IMR-90 (cell line): ENCODE data around the gene MTHFSD. TPM values are rescaled to one million over a fixed set of nuclear protein-coding genes. Genes with fewer than 3 reads are reported as not detected.
A peak's percentile ranks its signal among the peaks of the same experiment; 100 is the strongest.

Experiments used
- ATAC-seq: fragments of 200-7000 bp; cut with Tn5 transposase; 2 replicates; pipeline ENCODE4 v1.9.1; 2020; ENCODE audit warnings: low read depth, mild to moderate bottlenecking, moderate library complexity
- BruUV-seq: library from RNA; stranded (reverse); fragments of 400-500 nt; replicated peaks from 2 replicates; lab custom pipeline; 2021; lab: Mats Ljungman, UMichigan
- CTCF ChIA-PET: fragments of 300-600 bp; formaldehyde crosslinking; extraction: SDS; loops from one replicate; lab custom pipeline; 2021; ENCODE audit warnings: antibody characterized with exemption; lab: Yijun Ruan, JAX
- POLR2A ChIA-PET: fragments of 300-600 bp; sonication (Branson Sonifier 250); formaldehyde crosslinking; loops from one replicate; lab custom pipeline; 2022; ENCODE audit warnings: antibody characterized with exemption; ENCODE audit not compliant: unreplicated experiment; lab: Charles Lee
- DNase-seq: peaks from one replicate; pipeline ENCODE4 v3.0.0; 2013
- H2AFZ ChIP-seq: replicated peaks from 2 replicates; pipeline ENCODE3; 2013; ENCODE audit warnings: low read length, mild to moderate bottlenecking; ENCODE audit not compliant: poor library complexity
- H2AK5ac ChIP-seq: 2 replicates; pipeline ENCODE4 v1.6.1; 2013; ENCODE audit warnings: low read depth, low read length, inconsistent platforms
- H2AK9ac ChIP-seq: replicated peaks from 2 replicates; pipeline ENCODE3; 2013; ENCODE audit warnings: mild to moderate bottlenecking, low read depth, low read length, moderate library complexity; ENCODE audit not compliant: poor library complexity
- H2BK120ac ChIP-seq: 2 replicates; pipeline ENCODE4 v1.6.1; 2013; ENCODE audit warnings: low read depth, low read length, inconsistent platforms
- H2BK15ac ChIP-seq: 3 replicates; pipeline ENCODE4 v1.6.1; 2013; ENCODE audit warnings: low read depth, low read length, inconsistent platforms
- H2BK20ac ChIP-seq: 2 replicates; pipeline ENCODE4 v1.6.1; 2013; ENCODE audit warnings: low read depth, mild to moderate bottlenecking, inconsistent platforms, low read length, moderate library complexity
- H2BK5ac ChIP-seq: 2 replicates; pipeline ENCODE4 v1.6.1; 2013; ENCODE audit warnings: mild to moderate bottlenecking, low read depth, low read length, inconsistent platforms; ENCODE audit not compliant: poor library complexity, severe bottlenecking
- H3K14ac ChIP-seq: replicated peaks from 2 replicates; pipeline ENCODE4 v1.6.1; 2013; ENCODE audit warnings: low read depth, low read length, inconsistent platforms
- H3K18ac ChIP-seq: 2 replicates; pipeline ENCODE4 v1.6.1; 2013; ENCODE audit warnings: low read depth, low read length, control low read depth
- H3K23ac ChIP-seq: 2 replicates; pipeline ENCODE4 v1.6.1; 2013; ENCODE audit warnings: low read depth, low read length, inconsistent platforms
- H3K27ac ChIP-seq: 2 replicates; pipeline ENCODE4 v1.5.1; 2013; ENCODE audit warnings: mild to moderate bottlenecking, control low read depth, low read length; ENCODE audit not compliant: insufficient read depth
- H3K27me3 ChIP-seq: 2 replicates; pipeline ENCODE4 v1.6.1; 2013; ENCODE audit warnings: low read length; ENCODE audit not compliant: control insufficient read depth, insufficient read depth
- H3K36me3 ChIP-seq: 2 replicates; pipeline ENCODE4 v1.6.1; 2013; ENCODE audit warnings: low read length, mixed read lengths; ENCODE audit not compliant: control insufficient read depth, insufficient read depth
- H3K4ac ChIP-seq: 2 replicates; pipeline ENCODE4 v1.6.1; 2013; ENCODE audit warnings: low read depth, low read length, inconsistent platforms
- H3K4me1 ChIP-seq: 2 replicates; pipeline ENCODE4 v1.6.1; 2013; ENCODE audit warnings: low read length, mixed read lengths; ENCODE audit not compliant: control insufficient read depth, insufficient read depth
- H3K4me2 ChIP-seq: 2 replicates; pipeline ENCODE4 v1.6.1; 2013; ENCODE audit warnings: low read depth, mild to moderate bottlenecking, control low read depth, low read length, moderate library complexity
- H3K4me3 ChIP-seq: 2 replicates; pipeline ENCODE4 v1.5.1; 2013; ENCODE audit warnings: low read depth, mild to moderate bottlenecking, control low read depth, low read length, moderate library complexity; ENCODE audit not compliant: insufficient read depth
- H3K56ac ChIP-seq: 2 replicates; pipeline ENCODE4 v1.6.1; 2013; ENCODE audit warnings: low read length, inconsistent platforms; ENCODE audit not compliant: insufficient read depth; ENCODE audit errors: extremely low read depth
- H3K79me1 ChIP-seq, 2 experiments: 2 replicates each; pipeline ENCODE4 v1.6.1; 2013; ENCODE audit warnings: low read length in 2 of 2, inconsistent platforms in 1 of 2, low read depth in 1 of 2
- H3K9ac ChIP-seq: 2 replicates; pipeline ENCODE4 v1.6.1; 2013; ENCODE audit warnings: low read depth, low read length, control low read depth
- H3K9me1 ChIP-seq: 2 replicates; pipeline ENCODE4 v1.6.1; 2013; ENCODE audit warnings: low read length, inconsistent platforms; ENCODE audit not compliant: insufficient read depth
- H3K9me3 ChIP-seq: 2 replicates; pipeline ENCODE4 v1.6.1; 2013; ENCODE audit warnings: low read length; ENCODE audit not compliant: control insufficient read depth, insufficient read depth
- H4K20me1 ChIP-seq: 2 replicates; pipeline ENCODE4 v1.6.1; 2013; ENCODE audit warnings: low read length, inconsistent platforms; ENCODE audit not compliant: insufficient read depth
- H4K5ac ChIP-seq: 2 replicates; pipeline ENCODE4 v1.6.1; 2013; ENCODE audit warnings: mild to moderate bottlenecking, low read depth, low read length, control low read depth
- H4K8ac ChIP-seq, 2 experiments: 2 replicates each; pipeline ENCODE4 v1.6.1; 2013; ENCODE audit warnings: low read depth in 2 of 2, low read length in 2 of 2, control low read depth in 1 of 2, inconsistent platforms in 1 of 2
- H4K91ac ChIP-seq: 2 replicates; pipeline ENCODE4 v1.6.1; 2013; ENCODE audit warnings: low read depth, low read length, inconsistent platforms; ENCODE audit not compliant: insufficient read depth
- NFE2L2 ChIP-seq: fragments of 150-350 bp; IDR thresholded peaks from 2 replicates; pipeline ENCODE4 v1.6.1; 2016; ENCODE audit warnings: low read depth, mild to moderate bottlenecking, low read length
- WGBS, 2 experiments: methylation state at CpG; one replicate each; pipeline versions ENCODE4 v1.1.5 to v1.1.7; 2013; ENCODE audit warnings: missing lambda C conversion rate in 2 of 2; ENCODE audit not compliant: insufficient read length in 1 of 2; ENCODE audit errors: extremely low coverage in 2 of 2; 5-methylcytosine and 5-hydroxymethylcytosine counted together
- dilution Hi-C: fragments of 300-500 bp; cut with HindIII; formaldehyde crosslinking; loops from one replicate; pipeline ENCODE4 v1.14.3; 2018; ENCODE audit warnings: low sequenced_read_pairs; ENCODE audit not compliant: unreplicated experiment
- in situ Hi-C: fragments of 300-500 bp; cut with MboI; formaldehyde crosslinking; loops from 3 replicates; pipeline ENCODE4 v1.14.3; 2019; ENCODE audit warnings: low sequenced_read_pairs, inconsistent platforms, mixed read lengths
- intact Hi-C: fragments of 100-400 bp; cut with micrococcal nuclease; formaldehyde crosslinking; loops from 2 replicates; pipeline ENCODE4 v1.10.0; 2022
- polyA plus RNA-seq, 3 experiments: library from polyadenylated mRNA; depleted of rRNA; stranded (reverse); fragments of >200 nt; gene quantifications; 2 replicates each; pipeline ENCODE4 v1.2.3, GENCODE V29; 2012; ENCODE audit warnings: low replicate concordance in 1 of 3
- total RNA-seq: library from RNA; depleted of rRNA; stranded (reverse); fragments of >200 nt; gene quantifications from 2 replicates; pipeline ENCODE4 v1.2.3, GENCODE V29; 2012

Gene MTHFSD
- total and polyA plus RNA-seq, 2 of the 4 experiments (the other 2 are of a cell fraction) = 8.2 to 16.8 TPM

DNA sequence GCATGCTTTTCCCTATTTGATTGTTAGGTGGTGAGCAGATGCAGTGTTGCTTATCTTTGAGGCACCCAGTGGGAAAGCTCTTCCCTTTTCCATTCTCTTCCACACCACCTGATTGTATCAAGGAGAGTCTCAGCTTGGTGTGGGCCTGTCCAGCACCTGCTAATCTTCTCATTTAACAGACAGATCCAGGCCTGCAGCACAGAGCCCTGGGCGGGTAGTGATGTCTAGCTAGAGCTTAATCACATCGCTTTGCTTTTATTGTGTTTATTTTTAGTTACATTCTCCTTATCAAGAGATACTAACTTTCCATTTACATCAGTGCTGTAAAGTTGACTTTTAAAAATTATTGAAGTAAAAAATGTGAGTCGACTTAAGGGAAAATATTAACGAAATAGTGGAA is 47.5 kb upstream of the MTHFSD start:
- Histone ChIP-seq H3K4me3 (no peak overlapping the region), H4K20me1 (no peaks in the 10 kb centered on the region), H3K9me1 (peaks cover 4% of the 10 kb centered on the region), H2BK120ac (no peak overlapping the region), H3K9ac (no peak overlapping the region), H3K23ac (no peak overlapping the region), H4K5ac (no peak overlapping the region), H3K14ac (no peak overlapping the region; the same call in 1 of the 2 replicates), H2BK15ac (peak overlapping the region; percentile 36; the same call in 1 of the 3 replicates), H3K18ac (no peak overlapping the region), H3K9me3 (0 out of 2 replicates have a peak, but pooled peaks cover 2% of the 10 kb centered on the region), H3K4ac (peak overlapping the region; percentile 54; the same call in 1 of the 2 replicates), H4K91ac (no peak overlapping the region), H3K56ac (no peak overlapping the region), H3K27ac (no peak overlapping the region), H3K79me1 (0 out of 4 replicates have a peak, but pooled peaks cover 0 to 4% of the 10 kb centered on the region in 2 experiments), H2BK5ac (no peak overlapping the region), H3K27me3 (no peaks in the 10 kb centered on the region), H3K36me3 (no peaks in the 10 kb centered on the region), H2AFZ (no peak overlapping the region), H2AK9ac (no peak overlapping the region), H2BK20ac (peak overlapping the region; percentile 49; the same call in 1 of the 2 replicates), H3K4me2 (no peak overlapping the region), H2AK5ac (peak overlapping the region; percentile 51; the same call in 1 of the 2 replicates), H4K8ac (no peak overlapping the region; a peak in 1 of 4 replicates), H3K4me1 (peaks cover 4% of the 10 kb centered on the region)
- intact Hi-C loops (no loop called here), dilution Hi-C loops (no loop called here), in situ Hi-C loops (no loop called here)
- DNase-seq (no peak), ATAC-seq (no peak)
- POLR2A ChIA-PET = interaction anchor here (0.5 kb wide), 1 partner anchor 139 kb away, joined by 3 read pairs; no protein-coding TSS in a partner anchor
- CTCF ChIA-PET = interaction anchor here (0.6 kb wide), 1 partner anchor 60 kb away, joined by 3 read pairs; no protein-coding TSS in a partner anchor
- BruUV-seq = no TSS peak
- no peak for TF ChIP-seq NFE2L2
- no CpG with 5 or more reads among the region's 4 CpGs for WGBS, 2 experiments
